H1 (cell line): ENCODE data around the gene COPG1. TPM values are rescaled to one million over a fixed set of nuclear protein-coding genes. Genes with fewer than 3 reads are reported as not detected.

Experiments used
- CTCF ChIA-PET: fragments of 300-600 bp; sonication (Branson Sonifier 250); formaldehyde crosslinking; loops from one replicate; lab custom pipeline; 2021; ENCODE audit not compliant: partially characterized antibody; lab: Charles Lee
- POLR2A ChIA-PET: fragments of 300-600 bp; sonication (Branson Sonifier 250); formaldehyde crosslinking; loops from one replicate; lab custom pipeline; 2021; ENCODE audit warnings: inconsistent platforms; ENCODE audit not compliant: partially characterized antibody; lab: Charles Lee
- DNase-seq, 2 experiments: peaks; one replicate each; pipeline versions ENCODE4 v3.0.0 to v3.0.0-alpha.2; 2010 to 2022; ENCODE audit warnings: low spot score in 2 of 2, low read depth in 1 of 2, mixed read lengths in 1 of 2
- FAIRE-seq: peaks from 2 replicates; lab custom pipeline; 2011; peaks lifted over from hg19 to GRCh38; lab: Jason Lieb, UNC
- H2AFZ ChIP-seq: 2 replicates; pipeline ENCODE4 v1.8.1; 2012; ENCODE audit warnings: low read length, inconsistent platforms
- H2AK5ac ChIP-seq: 2 replicates; pipeline ENCODE4 v1.6.1; 2013; ENCODE audit warnings: low read depth, low read length
- H2BK120ac ChIP-seq: replicated peaks from 2 replicates; pipeline ENCODE3; 2013; ENCODE audit warnings: low read depth, low read length, inconsistent platforms
- H2BK12ac ChIP-seq: 2 replicates; pipeline ENCODE4 v1.6.1; 2013; ENCODE audit warnings: low read depth, low read length
- H2BK15ac ChIP-seq: 2 replicates; pipeline ENCODE4 v1.6.1; 2013; ENCODE audit warnings: low read length
- H2BK20ac ChIP-seq: 2 replicates; pipeline ENCODE4 v1.6.1; 2013; ENCODE audit warnings: low read length
- H2BK5ac ChIP-seq: 2 replicates; pipeline ENCODE4 v1.6.1; 2013; ENCODE audit warnings: low read depth, low read length
- H3K14ac ChIP-seq: 2 replicates; pipeline ENCODE4 v1.6.1; 2013; ENCODE audit warnings: inconsistent platforms; ENCODE audit not compliant: insufficient read length
- H3K18ac ChIP-seq: 2 replicates; pipeline ENCODE4 v1.6.1; 2013; ENCODE audit warnings: low read length; ENCODE audit errors: extremely low read depth
- H3K23ac ChIP-seq: 2 replicates; pipeline ENCODE4 v1.6.1; 2013; ENCODE audit warnings: inconsistent platforms; ENCODE audit not compliant: insufficient read length
- H3K23me2 ChIP-seq: 2 replicates; pipeline ENCODE4 v1.6.1; 2013; ENCODE audit warnings: low read depth, low read length
- H3K27ac ChIP-seq: 2 replicates; pipeline ENCODE4 v1.6.1; 2011; ENCODE audit warnings: low read depth, low read length, inconsistent platforms
- H3K27me3 ChIP-seq, 4 experiments: replicated peaks in 1 of 4; 1 replicate in 1 of 4; 2 replicates in 3 of 4; pipeline versions ENCODE4 v1.6.1 to v1.8.1; 2011 to 2013; ENCODE audit warnings: low read length in 3 of 4, mild to moderate bottlenecking in 3 of 4, inconsistent platforms in 2 of 4, mixed read lengths in 2 of 4, moderate library complexity in 1 of 4; ENCODE audit not compliant: control insufficient read depth in 3 of 4, insufficient read depth in 3 of 4; ENCODE audit errors: extremely low read depth in 1 of 4
- H3K36me3 ChIP-seq, 4 experiments: 2 replicates each; pipeline versions ENCODE4 v1.6.1 to v1.8.1; 2011 to 2013; ENCODE audit warnings: mild to moderate bottlenecking in 4 of 4, low read length in 3 of 4, moderate library complexity in 2 of 4, control low read depth in 1 of 4, inconsistent platforms in 1 of 4; ENCODE audit not compliant: insufficient read depth in 4 of 4, control insufficient read depth in 2 of 4
- H3K4ac ChIP-seq: replicated peaks from 2 replicates; pipeline ENCODE3; 2013; ENCODE audit warnings: low read length, low read depth, mixed read lengths, inconsistent platforms; ENCODE audit not compliant: insufficient read length
- H3K4me1 ChIP-seq, 4 experiments: replicated peaks in 1 of 4; 1 replicate in 1 of 4; 2 replicates in 3 of 4; pipeline versions ENCODE4 v1.6.1 to v1.8.1; 2011 to 2013; ENCODE audit warnings: low read length in 3 of 4, inconsistent platforms in 2 of 4, mixed read lengths in 1 of 4; ENCODE audit not compliant: insufficient read depth in 4 of 4, control insufficient read depth in 3 of 4
- H3K4me2 ChIP-seq, 2 experiments: 2 replicates each; pipeline versions ENCODE4 v1.6.1 to v1.8.1; 2011 to 2013; ENCODE audit warnings: low read depth in 2 of 2, low read length in 2 of 2, control low read depth in 1 of 2, inconsistent platforms in 1 of 2, mild to moderate bottlenecking in 1 of 2; ENCODE audit not compliant: insufficient read depth in 1 of 2
- H3K4me3 ChIP-seq, 4 experiments: fragments of 200-600, 300-600 bp in 1 of 4; sonication (generic), shearing (Covaris generic), sonication (Bioruptor Twin) in 1 of 4; 2 replicates each; pipeline versions ENCODE4 v1.5.1 to v1.8.1; 2011 to 2016; ENCODE audit warnings: low read length in 4 of 4, low read depth in 3 of 4, control low read depth in 2 of 4, inconsistent platforms in 2 of 4, mild to moderate bottlenecking in 2 of 4, mixed read lengths in 1 of 4, moderate library complexity in 1 of 4; ENCODE audit not compliant: insufficient read depth in 2 of 4; ENCODE audit errors: extremely low read depth in 1 of 4
- H3K56ac ChIP-seq: replicated peaks from 2 replicates; pipeline ENCODE3; 2013; ENCODE audit warnings: low read depth, mild to moderate bottlenecking, mixed read lengths, low read length, inconsistent platforms; ENCODE audit not compliant: insufficient read length
- H3K79me1 ChIP-seq: 2 replicates; pipeline ENCODE4 v1.6.1; 2013; ENCODE audit warnings: low read depth, low read length, control low read depth
- H3K79me2 ChIP-seq, 2 experiments: 2 replicates each; pipeline versions ENCODE4 v1.6.1 to v1.8.1; 2012 to 2013; ENCODE audit warnings: low read length in 2 of 2, mild to moderate bottlenecking in 2 of 2, inconsistent platforms in 1 of 2; ENCODE audit not compliant: insufficient read depth in 2 of 2, control insufficient read depth in 1 of 2
- H3K9ac ChIP-seq, 4 experiments: replicated peaks in 1 of 4; 1 replicate in 1 of 4; 2 replicates in 3 of 4; pipeline versions ENCODE4 v1.6.1 to v1.8.1; 2011 to 2013; ENCODE audit warnings: low read depth in 3 of 4, low read length in 3 of 4, control low read depth in 2 of 4, mild to moderate bottlenecking in 2 of 4, moderate library complexity in 2 of 4, inconsistent platforms in 1 of 4; ENCODE audit errors: extremely low read depth in 1 of 4
- H3K9me3 ChIP-seq, 2 experiments: 2 replicates each; pipeline versions ENCODE4 v1.6.1 to v1.8.1; 2012 to 2013; ENCODE audit warnings: mild to moderate bottlenecking in 2 of 2, moderate library complexity in 2 of 2, control low read depth in 1 of 2, inconsistent platforms in 1 of 2, low read depth in 1 of 2, low read length in 1 of 2, mixed read lengths in 1 of 2; ENCODE audit not compliant: insufficient read depth in 2 of 2
- H4K20me1 ChIP-seq, 2 experiments: replicated peaks in 1 of 2; 2 replicates each; pipeline versions ENCODE3 to v1.8.1; 2011 to 2013; ENCODE audit warnings: inconsistent platforms in 2 of 2, low read length in 2 of 2, mild to moderate bottlenecking in 1 of 2; ENCODE audit not compliant: insufficient read depth in 2 of 2, control insufficient read depth in 1 of 2
- H4K5ac ChIP-seq: 2 replicates; pipeline ENCODE4 v1.6.1; 2013; ENCODE audit warnings: low read length, low read depth, mixed read lengths, inconsistent platforms; ENCODE audit not compliant: insufficient read length
- H4K8ac ChIP-seq: 2 replicates; pipeline ENCODE4 v1.8.0; 2013; ENCODE audit warnings: mild to moderate bottlenecking, moderate library complexity, low read length, inconsistent platforms; ENCODE audit not compliant: insufficient read depth; ENCODE audit errors: extremely low read depth
- H4K91ac ChIP-seq: replicated peaks from 2 replicates; pipeline ENCODE3; 2013; ENCODE audit warnings: low read length, mixed read lengths, inconsistent platforms; ENCODE audit not compliant: insufficient read length
- WGBS, 2 experiments: shearing (Covaris generic) in 1 of 2; methylation state at CpG; one replicate each; pipeline versions ENCODE4 v1.1.6 to v1.1.7; 2013 to 2015; ENCODE audit warnings: low lambda C conversion rate in 2 of 2, mixed read lengths in 2 of 2, inconsistent platforms in 1 of 2, low coverage in 1 of 2, missing lambda C conversion rate in 1 of 2; ENCODE audit not compliant: insufficient replicate concordance in 2 of 2, insufficient coverage in 1 of 2, insufficient read length in 1 of 2; ENCODE audit errors: extremely low coverage in 1 of 2, missing lambda C conversion rate in 1 of 2; 5-methylcytosine and 5-hydroxymethylcytosine counted together
- polyA plus RNA-seq, 7 experiments: library from polyadenylated mRNA; depleted of rRNA in 3 of 7; stranded (reverse) in 5 of 7; unstranded in 2 of 7; fragments of >200 nt in 5 of 7; fragments of 200-250 nt in 2 of 7; gene quantifications; 1 replicate in 5 of 7; 2 replicates in 1 of 7; 4 replicates in 1 of 7; pipeline versions ENCODE4 v1.2.1 to v1.2.3, GENCODE V29; 2011 to 2013; ENCODE audit warnings: missing spikeins in 2 of 7, mixed read lengths in 2 of 7
- total RNA-seq: library from RNA; stranded (reverse); fragmentation: NEBNext Ultra II Directional; extraction: Animal tissue kit (Norgen Biotek cat#: 25700); gene quantifications from 2 replicates; pipeline ENCODE4 v1.2.1, GENCODE V29; 2021

Gene COPG1
- total and polyA plus RNA-seq, 2 of the 8 experiments (the other 6 are each of a cell fraction or from before 2014, with no cell fraction given): 52.7 to 106 TPM

DNA sequence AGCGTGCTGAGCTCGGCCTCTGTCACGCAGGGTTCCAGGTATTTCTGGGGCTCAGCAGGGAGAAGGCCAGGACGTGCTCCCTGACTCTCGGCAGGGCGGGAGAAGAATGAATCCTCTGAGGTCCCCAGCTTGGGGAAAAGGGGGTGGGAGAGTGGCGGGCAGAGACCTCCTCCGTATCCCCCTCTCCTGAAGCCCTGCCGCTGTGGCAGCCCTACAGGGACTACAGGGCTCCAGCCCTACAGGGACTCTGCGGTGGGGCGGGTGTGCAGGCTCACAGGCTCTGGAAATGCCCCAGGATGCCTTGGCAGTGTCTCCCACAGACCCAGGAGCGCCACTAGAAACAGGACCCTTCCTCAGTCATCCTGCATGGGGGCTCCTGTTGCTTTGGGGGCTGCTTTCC, 75.4 kb downstream of the COPG1 start:
- Histone ChIP-seq H3K27me3 (no peaks in the 10 kb centered on the region), H2BK20ac (no peak overlapping the region), H3K79me1 (peaks cover 3% of the 10 kb centered on the region; the same call in 1 of the 2 replicates), H2BK15ac (no peak overlapping the region), H2BK12ac (no peak overlapping the region), H3K56ac (no peak overlapping the region), H2BK120ac (no peak overlapping the region), H3K4me2 (no peak overlapping the region), H3K23me2 (peaks cover 3% of the 10 kb centered on the region; the same call in 1 of the 2 replicates), H3K36me3 (peaks cover 2 to 12% (median 9%) of the 10 kb centered on the region in 4 experiments; a peak in 4 of 8 replicates), H3K9me3 (no peaks in the 10 kb centered on the region), H4K91ac (no peak overlapping the region), H3K79me2 (no peaks in the 10 kb centered on the region), H3K27ac (no peak overlapping the region), H4K20me1 (peaks cover 0 to 9% of the 10 kb centered on the region in 2 experiments), H3K4me1 (no peaks in the 10 kb centered on the region), H3K4me3 (no peak overlapping the region), H3K9ac (no peak overlapping the region), H2AFZ (no peak overlapping the region), H3K4ac (no peak overlapping the region), H2BK5ac (no peak overlapping the region), H3K14ac (no peak overlapping the region), H4K8ac (no peak overlapping the region), H2AK5ac (no peak overlapping the region), H3K18ac (no peak overlapping the region), H4K5ac (no peak overlapping the region), H3K23ac (no peak overlapping the region)
- ChIA-PET CTCF (interaction anchor here (1.0 to 1.5 kb wide), 3 partner anchors 9 to 64 kb away, joined by 3 to 4 read pairs (median 3); a partner anchor contains a TSS), POLR2A (interaction anchor here (0.7 to 9.3 kb wide), 2 partner anchors 9 to 294 kb away, joined by 3 to 112 read pairs; a partner anchor contains a TSS)
- DNase-seq (no peak), FAIRE-seq (no peak)
- WGBS, 2 experiments: 85% methylated on average over 12 of the region's 12 CpGs; no CpG with 5 or more reads in 1 of the 2 experiments
